Loucy (cell line): ENCODE measurements around the gene LINGO3.

Source experiments
- EZH2phosphoT487 ChIP-seq: fragments of 200-600 bp; IDR thresholded peaks from 2 replicates; pipeline ENCODE4 v1.6.1; 2018; ENCODE audit warnings: antibody characterized with exemption, mild to moderate bottlenecking, moderate library complexity, borderline replicate concordance
- TF ChIP-seq, protein P1 (sequence below): fragments of 200-600 bp; sonication (generic); conservative IDR thresholded peaks from 2 replicates; pipeline ENCODE4 v1.5.1; 2014; ENCODE audit warnings: mild to moderate bottlenecking, antibody characterized with exemption, low read length

DNA sequence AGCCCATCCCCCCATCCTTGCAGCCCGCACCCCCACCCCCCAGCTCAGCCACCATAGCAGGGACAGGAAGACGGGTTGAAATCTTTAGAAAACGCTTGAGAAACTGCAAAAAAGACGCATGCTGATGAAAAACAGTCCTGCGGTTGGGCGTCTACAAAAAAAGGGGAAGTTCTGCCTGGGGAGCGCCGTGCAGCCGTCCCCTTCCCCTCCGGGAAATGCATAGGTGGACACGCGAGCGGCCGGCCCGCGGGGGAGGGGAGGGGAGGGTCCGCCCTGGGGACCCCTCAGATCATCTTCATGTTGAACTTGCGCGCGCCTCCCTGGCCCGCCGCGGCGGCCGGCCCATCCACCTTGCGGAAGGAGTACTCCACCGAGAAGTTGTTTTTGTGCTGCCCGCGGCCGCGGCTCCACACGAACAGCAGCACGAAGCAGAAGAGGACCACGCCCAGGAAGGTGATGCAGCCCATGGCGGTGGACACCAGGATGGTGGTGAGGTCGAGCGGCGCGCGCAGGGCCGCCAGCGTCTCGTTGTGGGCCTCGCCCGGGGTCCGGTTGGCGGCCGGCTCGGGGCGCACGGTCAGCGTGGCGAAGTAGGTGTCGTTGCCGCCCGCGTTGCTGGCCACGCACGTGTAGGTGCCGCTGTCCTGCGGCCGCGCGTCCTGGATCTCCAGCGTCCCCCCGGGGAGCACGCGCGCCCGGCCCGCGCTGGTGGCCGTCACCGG lies 18.1 kb downstream of the LINGO3 start:
- TF ChIP-seq, protein P1, sequence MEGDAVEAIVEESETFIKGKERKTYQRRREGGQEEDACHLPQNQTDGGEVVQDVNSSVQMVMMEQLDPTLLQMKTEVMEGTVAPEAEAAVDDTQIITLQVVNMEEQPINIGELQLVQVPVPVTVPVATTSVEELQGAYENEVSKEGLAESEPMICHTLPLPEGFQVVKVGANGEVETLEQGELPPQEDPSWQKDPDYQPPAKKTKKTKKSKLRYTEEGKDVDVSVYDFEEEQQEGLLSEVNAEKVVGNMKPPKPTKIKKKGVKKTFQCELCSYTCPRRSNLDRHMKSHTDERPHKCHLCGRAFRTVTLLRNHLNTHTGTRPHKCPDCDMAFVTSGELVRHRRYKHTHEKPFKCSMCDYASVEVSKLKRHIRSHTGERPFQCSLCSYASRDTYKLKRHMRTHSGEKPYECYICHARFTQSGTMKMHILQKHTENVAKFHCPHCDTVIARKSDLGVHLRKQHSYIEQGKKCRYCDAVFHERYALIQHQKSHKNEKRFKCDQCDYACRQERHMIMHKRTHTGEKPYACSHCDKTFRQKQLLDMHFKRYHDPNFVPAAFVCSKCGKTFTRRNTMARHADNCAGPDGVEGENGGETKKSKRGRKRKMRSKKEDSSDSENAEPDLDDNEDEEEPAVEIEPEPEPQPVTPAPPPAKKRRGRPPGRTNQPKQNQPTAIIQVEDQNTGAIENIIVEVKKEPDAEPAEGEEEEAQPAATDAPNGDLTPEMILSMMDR = no peak
- no peak for TF ChIP-seq EZH2phosphoT487
